GM23338 (cell line): Measurements from ENCODE around the gene YIPF5. TPM values are rescaled to one million over a fixed set of nuclear protein-coding genes. Genes with fewer than 3 reads are reported as not detected.

Source experiments
- ATAC-seq: fragments of 200-7000 bp; cut with Tn5 transposase; 3 replicates; pipeline ENCODE4 v1.9.1; 2020
- DNase-seq: peaks from one replicate; pipeline ENCODE4 v3.0.0-alpha.2; 2015; ENCODE audit warnings: low spot score
- H2AFZ ChIP-seq: fragments of 200-600 bp; sonication (generic); 2 replicates; pipeline ENCODE4 v1.8.0; 2016; ENCODE audit warnings: antibody characterized with exemption, mild to moderate bottlenecking, moderate library complexity
- H3F3A ChIP-seq: fragments of 200-600 bp; sonication (generic); replicated peaks from 2 replicates; pipeline ENCODE4 v1.8.0; 2017; ENCODE audit warnings: antibody characterized with exemption, mixed run types, low read depth
- H3K27ac ChIP-seq: fragments of 200-600 bp; sonication (generic); 2 replicates; pipeline ENCODE4 v1.6.1; 2016; ENCODE audit warnings: low read depth
- H3K27me3 ChIP-seq: fragments of 200-600 bp; sonication (generic); 2 replicates; pipeline ENCODE4 v1.8.0; 2016; ENCODE audit warnings: mild to moderate bottlenecking, mixed run types, moderate library complexity; ENCODE audit not compliant: insufficient read depth
- H3K36me3 ChIP-seq: fragments of 200-600 bp; sonication (generic); 2 replicates; pipeline ENCODE4 v1.8.0; 2016; ENCODE audit warnings: mild to moderate bottlenecking; ENCODE audit not compliant: insufficient read depth
- H3K4me1 ChIP-seq: fragments of 200-600 bp; sonication (generic); 2 replicates; pipeline ENCODE4 v1.8.0; 2016; ENCODE audit warnings: mild to moderate bottlenecking, moderate library complexity; ENCODE audit not compliant: insufficient read depth
- H3K4me2 ChIP-seq: fragments of 200-600 bp; sonication (generic); 2 replicates; pipeline ENCODE4 v1.7.1; 2017; ENCODE audit warnings: mixed run types
- H3K4me3 ChIP-seq: fragments of 200-600 bp; sonication (generic); 2 replicates; pipeline ENCODE4 v1.6.1; 2016; ENCODE audit warnings: mixed run types
- H3K79me2 ChIP-seq: fragments of 200-600 bp; sonication (generic); replicated peaks from 2 replicates; pipeline ENCODE4 v1.8.0; 2017; ENCODE audit warnings: mild to moderate bottlenecking; ENCODE audit not compliant: insufficient read depth
- H3K9me2 ChIP-seq: fragments of 200-600 bp; sonication (generic); 2 replicates; pipeline ENCODE4 v1.8.0; 2017; ENCODE audit not compliant: insufficient read depth
- H4K20me1 ChIP-seq: fragments of 200-600 bp; sonication (generic); replicated peaks from 2 replicates; pipeline ENCODE4 v1.8.0; 2017; ENCODE audit warnings: mild to moderate bottlenecking; ENCODE audit not compliant: insufficient read depth
- H3K27ac Mint-ChIP-seq: 2 replicates; pipeline ENCODE4 v1.8.0; 2020; ENCODE audit warnings: inconsistent platforms, mild to moderate bottlenecking, moderate library complexity, mixed read lengths
- H3K27me3 Mint-ChIP-seq: 3 replicates; pipeline ENCODE4 v1.8.0; 2022; ENCODE audit warnings: low read depth, mild to moderate bottlenecking, moderate library complexity, mixed read lengths, inconsistent platforms; ENCODE audit not compliant: insufficient read depth, poor library complexity
- H3K36me3 Mint-ChIP-seq: 3 replicates; pipeline ENCODE4 v1.8.0; 2021; ENCODE audit warnings: low read depth, mild to moderate bottlenecking, inconsistent platforms, moderate library complexity, mixed read lengths
- H3K4me1 Mint-ChIP-seq: 3 replicates; pipeline ENCODE4 v1.8.0; 2020; ENCODE audit warnings: mild to moderate bottlenecking, inconsistent platforms, mixed read lengths
- H3K4me3 Mint-ChIP-seq: 3 replicates; pipeline ENCODE4 v1.8.0; 2021; ENCODE audit warnings: moderate library complexity, mild to moderate bottlenecking, inconsistent platforms, mixed read lengths
- H3K9me3 Mint-ChIP-seq: 3 replicates; pipeline ENCODE4 v1.8.0; 2020; ENCODE audit warnings: moderate library complexity, mild to moderate bottlenecking, inconsistent platforms, mixed read lengths
- CREB1 ChIP-seq: fragments of 250-450 bp; sonication (Bioruptor Pico); IDR thresholded peaks from 2 replicates; pipeline ENCODE4 v1.5.0; 2020; ENCODE audit warnings: low read depth, mild to moderate bottlenecking, moderate library complexity
- CTCF ChIP-seq, 2 experiments: fragments of 200-600 bp in 1 of 2; sonication (generic) in 1 of 2; conservative IDR thresholded peaks; 2 replicates each; pipeline versions ENCODE4 v1.5.1 to v1.6.1; 2016 to 2017; ENCODE audit warnings: antibody characterized with exemption in 2 of 2, low read depth in 2 of 2, mild to moderate bottlenecking in 2 of 2, moderate library complexity in 1 of 2
- EZH2 ChIP-seq: fragments of 200-600 bp; sonication (generic); IDR thresholded peaks from one replicate; pipeline ENCODE4 v1.8.0; 2017; ENCODE audit warnings: antibody characterized with exemption, mild to moderate bottlenecking, low read depth; ENCODE audit not compliant: unreplicated experiment
- EZH2phosphoT487 ChIP-seq: fragments of 200-600 bp; sonication (generic); IDR thresholded peaks from one replicate; pipeline ENCODE4 v1.8.1; 2018; ENCODE audit warnings: antibody characterized with exemption; ENCODE audit not compliant: unreplicated experiment
- JUNB ChIP-seq: IDR thresholded peaks from one replicate; pipeline ENCODE4 v1.6.1; 2016; ENCODE audit warnings: antibody characterized with exemption; ENCODE audit not compliant: unreplicated experiment
- NANOG ChIP-seq: IDR thresholded peaks from 2 replicates; pipeline ENCODE4 v1.6.1; 2016; ENCODE audit warnings: antibody characterized with exemption, borderline replicate concordance
- POLR2AphosphoS5 ChIP-seq: IDR thresholded peaks from 2 replicates; pipeline ENCODE4 v1.6.1; 2016; ENCODE audit warnings: antibody characterized with exemption, low read depth
- STAT1 ChIP-seq: IDR thresholded peaks from one replicate; pipeline ENCODE4 v1.6.1; 2016; ENCODE audit warnings: antibody characterized with exemption; ENCODE audit not compliant: unreplicated experiment
- ZNF114 ChIP-seq: fragments of 250-450 bp; sonication (Bioruptor Pico); IDR thresholded peaks from 2 replicates; pipeline ENCODE4 v1.5.0; 2020; ENCODE audit warnings: mild to moderate bottlenecking, moderate library complexity
- ZNF331 ChIP-seq: fragments of 250-450 bp; sonication (Bioruptor Pico); IDR thresholded peaks from 2 replicates; pipeline ENCODE4 v1.5.0; 2020; ENCODE audit warnings: low read depth, mild to moderate bottlenecking, moderate library complexity
- ZNF462 ChIP-seq: fragments of 250-450 bp; sonication (Bioruptor Pico); IDR thresholded peaks from 2 replicates; pipeline ENCODE4 v1.5.0; 2020; ENCODE audit warnings: mild to moderate bottlenecking, moderate library complexity
- polyA plus RNA-seq: library from polyadenylated mRNA; unstranded; fragments of >200 nt; fragmentation: Nextera tagmentation; extraction: Ambion mirVana; gene quantifications from 2 replicates; pipeline ENCODE4 v1.2.1, GENCODE V29; 2016
- total RNA-seq: library from RNA; depleted of rRNA; stranded (reverse); fragments of >200 nt; shearing (Covaris generic); gene quantifications from 2 replicates; pipeline ENCODE4 v1.2.3, GENCODE V29; 2014

YIPF5 gene
- total and polyA plus RNA-seq, 2 experiments from 2014 or later = 28.1 to 46.5 TPM

- H3K4me1 Mint-ChIP-seq = peaks cover 16% of the 10 kb centered on the region
- DNase-seq (no peak), ATAC-seq (no peak)
- H3K79me2 ChIP-seq = no peaks in the 10 kb centered on the region
- no peaks in the 10 kb centered on the region for H3K9me2 ChIP-seq
- no peak overlapping the region for H2AFZ ChIP-seq
- H3K4me1 ChIP-seq = peaks cover 6% of the 10 kb centered on the region
- H3K9me3 Mint-ChIP-seq = no peaks in the 10 kb centered on the region
- H3K27me3 ChIP-seq = peaks cover 19% of the 10 kb centered on the region
- H3K36me3 Mint-ChIP-seq = no peaks in the 10 kb centered on the region
- H3K4me3 ChIP-seq = no peak overlapping the region
- no peak for TF ChIP-seq CTCF (conservative IDR thresholded peaks at IDR 0.05; ENCODE audit: low read depth in 2 of 2)
- no peaks in the 10 kb centered on the region for H3F3A ChIP-seq
- H3K27me3 Mint-ChIP-seq = peaks cover 8% of the 10 kb centered on the region
- no peaks in the 10 kb centered on the region; the same call in 1 of the 2 replicates for H4K20me1 ChIP-seq
- no peaks in the 10 kb centered on the region for H3K36me3 ChIP-seq
- no peak overlapping the region for H3K4me2 ChIP-seq
- H3K4me3 Mint-ChIP-seq = no peak overlapping the region
- no peak overlapping the region for H3K27ac ChIP-seq
- H3K27ac Mint-ChIP-seq = no peak overlapping the region
These were observed 32.3 kb upstream of the YIPF5 start for GRCh38 chr5:144202726-144203125.

GRCh38 chr5:144202072-144202471 lies 31.6 kb upstream of the YIPF5 start:
- Histone ChIP-seq H3F3A (no peaks in the 10 kb centered on the region), H3K9me2 (no peaks in the 10 kb centered on the region), H3K27ac (no peak overlapping the region), H3K27me3 (peaks cover 19% of the 10 kb centered on the region), H3K4me1 (peaks cover 6% of the 10 kb centered on the region), H4K20me1 (no peaks in the 10 kb centered on the region; the same call in 1 of the 2 replicates), H3K36me3 (no peaks in the 10 kb centered on the region), H2AFZ (no peak overlapping the region), H3K4me2 (no peak overlapping the region), H3K79me2 (no peaks in the 10 kb centered on the region), H3K4me3 (no peak overlapping the region)
- DNase-seq (no peak), ATAC-seq (no peak)
- Mint-ChIP-seq H3K27ac (no peak overlapping the region), H3K4me3 (no peak overlapping the region), H3K27me3 (peaks cover 5% of the 10 kb centered on the region), H3K4me1 (peaks cover 16% of the 10 kb centered on the region), H3K9me3 (no peaks in the 10 kb centered on the region), H3K36me3 (no peaks in the 10 kb centered on the region)
- no peak for TF ChIP-seq ZNF114
- TF ChIP-seq STAT1 = no peak
- no peak for TF ChIP-seq CREB1 (CRISPR knock-in tag)
- TF ChIP-seq ZNF331 (CRISPR knock-in tag) = no peak
- TF ChIP-seq POLR2AphosphoS5 = no peak
- TF ChIP-seq EZH2 = no peak
- no peak for TF ChIP-seq ZNF462 (CRISPR knock-in tag)
- TF ChIP-seq JUNB = no peak
- no peak for TF ChIP-seq NANOG
- TF ChIP-seq CTCF (conservative IDR thresholded peaks at IDR 0.05; ENCODE audit: low read depth in 2 of 2) = no peak
- no peak for TF ChIP-seq EZH2phosphoT487
